GM23338 (cell line): ENCODE results near the gene BRD9. TPM values are rescaled to one million over a fixed set of nuclear protein-coding genes. Genes with fewer than 3 reads are reported as not detected.

Experiments used
- ATAC-seq: fragments of 200-7000 bp; cut with Tn5 transposase; 3 replicates; pipeline ENCODE4 v1.9.1; 2020
- DNase-seq: peaks from one replicate; pipeline ENCODE4 v3.0.0-alpha.2; 2015; ENCODE audit warnings: low spot score
- H2AFZ ChIP-seq: fragments of 200-600 bp; sonication (generic); 2 replicates; pipeline ENCODE4 v1.8.0; 2016; ENCODE audit warnings: antibody characterized with exemption, mild to moderate bottlenecking, moderate library complexity
- H3F3A ChIP-seq: fragments of 200-600 bp; sonication (generic); replicated peaks from 2 replicates; pipeline ENCODE4 v1.8.0; 2017; ENCODE audit warnings: antibody characterized with exemption, mixed run types, low read depth
- H3K27ac ChIP-seq: fragments of 200-600 bp; sonication (generic); 2 replicates; pipeline ENCODE4 v1.6.1; 2016; ENCODE audit warnings: low read depth
- H3K27me3 ChIP-seq: fragments of 200-600 bp; sonication (generic); 2 replicates; pipeline ENCODE4 v1.8.0; 2016; ENCODE audit warnings: mild to moderate bottlenecking, mixed run types, moderate library complexity; ENCODE audit not compliant: insufficient read depth
- H3K36me3 ChIP-seq: fragments of 200-600 bp; sonication (generic); 2 replicates; pipeline ENCODE4 v1.8.0; 2016; ENCODE audit warnings: mild to moderate bottlenecking; ENCODE audit not compliant: insufficient read depth
- H3K4me1 ChIP-seq: fragments of 200-600 bp; sonication (generic); 2 replicates; pipeline ENCODE4 v1.8.0; 2016; ENCODE audit warnings: mild to moderate bottlenecking, moderate library complexity; ENCODE audit not compliant: insufficient read depth
- H3K4me2 ChIP-seq: fragments of 200-600 bp; sonication (generic); 2 replicates; pipeline ENCODE4 v1.7.1; 2017; ENCODE audit warnings: mixed run types
- H3K4me3 ChIP-seq: fragments of 200-600 bp; sonication (generic); 2 replicates; pipeline ENCODE4 v1.6.1; 2016; ENCODE audit warnings: mixed run types
- H3K79me2 ChIP-seq: fragments of 200-600 bp; sonication (generic); replicated peaks from 2 replicates; pipeline ENCODE4 v1.8.0; 2017; ENCODE audit warnings: mild to moderate bottlenecking; ENCODE audit not compliant: insufficient read depth
- H3K9me2 ChIP-seq: fragments of 200-600 bp; sonication (generic); 2 replicates; pipeline ENCODE4 v1.8.0; 2017; ENCODE audit not compliant: insufficient read depth
- H4K20me1 ChIP-seq: fragments of 200-600 bp; sonication (generic); replicated peaks from 2 replicates; pipeline ENCODE4 v1.8.0; 2017; ENCODE audit warnings: mild to moderate bottlenecking; ENCODE audit not compliant: insufficient read depth
- H3K27ac Mint-ChIP-seq: 2 replicates; pipeline ENCODE4 v1.8.0; 2020; ENCODE audit warnings: inconsistent platforms, mild to moderate bottlenecking, moderate library complexity, mixed read lengths
- H3K27me3 Mint-ChIP-seq: 3 replicates; pipeline ENCODE4 v1.8.0; 2022; ENCODE audit warnings: low read depth, mild to moderate bottlenecking, moderate library complexity, mixed read lengths, inconsistent platforms; ENCODE audit not compliant: insufficient read depth, poor library complexity
- H3K36me3 Mint-ChIP-seq: 3 replicates; pipeline ENCODE4 v1.8.0; 2021; ENCODE audit warnings: low read depth, mild to moderate bottlenecking, inconsistent platforms, moderate library complexity, mixed read lengths
- H3K4me1 Mint-ChIP-seq: 3 replicates; pipeline ENCODE4 v1.8.0; 2020; ENCODE audit warnings: mild to moderate bottlenecking, inconsistent platforms, mixed read lengths
- H3K4me3 Mint-ChIP-seq: 3 replicates; pipeline ENCODE4 v1.8.0; 2021; ENCODE audit warnings: moderate library complexity, mild to moderate bottlenecking, inconsistent platforms, mixed read lengths
- H3K9me3 Mint-ChIP-seq: 3 replicates; pipeline ENCODE4 v1.8.0; 2020; ENCODE audit warnings: moderate library complexity, mild to moderate bottlenecking, inconsistent platforms, mixed read lengths
- CREB1 ChIP-seq: fragments of 250-450 bp; sonication (Bioruptor Pico); IDR thresholded peaks from 2 replicates; pipeline ENCODE4 v1.5.0; 2020; ENCODE audit warnings: low read depth, mild to moderate bottlenecking, moderate library complexity
- EZH2phosphoT487 ChIP-seq: fragments of 200-600 bp; sonication (generic); IDR thresholded peaks from one replicate; pipeline ENCODE4 v1.8.1; 2018; ENCODE audit warnings: antibody characterized with exemption; ENCODE audit not compliant: unreplicated experiment
- NANOG ChIP-seq: IDR thresholded peaks from 2 replicates; pipeline ENCODE4 v1.6.1; 2016; ENCODE audit warnings: antibody characterized with exemption, borderline replicate concordance
- STAT1 ChIP-seq: IDR thresholded peaks from one replicate; pipeline ENCODE4 v1.6.1; 2016; ENCODE audit warnings: antibody characterized with exemption; ENCODE audit not compliant: unreplicated experiment
- ZNF114 ChIP-seq: fragments of 250-450 bp; sonication (Bioruptor Pico); IDR thresholded peaks from 2 replicates; pipeline ENCODE4 v1.5.0; 2020; ENCODE audit warnings: mild to moderate bottlenecking, moderate library complexity
- ZNF331 ChIP-seq: fragments of 250-450 bp; sonication (Bioruptor Pico); IDR thresholded peaks from 2 replicates; pipeline ENCODE4 v1.5.0; 2020; ENCODE audit warnings: low read depth, mild to moderate bottlenecking, moderate library complexity
- ZNF462 ChIP-seq: fragments of 250-450 bp; sonication (Bioruptor Pico); IDR thresholded peaks from 2 replicates; pipeline ENCODE4 v1.5.0; 2020; ENCODE audit warnings: mild to moderate bottlenecking, moderate library complexity
- polyA plus RNA-seq: library from polyadenylated mRNA; unstranded; fragments of >200 nt; fragmentation: Nextera tagmentation; extraction: Ambion mirVana; gene quantifications from 2 replicates; pipeline ENCODE4 v1.2.1, GENCODE V29; 2016
- total RNA-seq: library from RNA; depleted of rRNA; stranded (reverse); fragments of >200 nt; shearing (Covaris generic); gene quantifications from 2 replicates; pipeline ENCODE4 v1.2.3, GENCODE V29; 2014

Gene BRD9
- total and polyA plus RNA-seq, 2 experiments from 2014 or later, result 32.9 to 54.7 TPM

- TF ChIP-seq ZNF462 (CRISPR knock-in tag) (no peak), ZNF114 (CRISPR knock-in tag) (no peak), EZH2phosphoT487 (no peak), NANOG (no peak), ZNF331 (no peak), STAT1 (no peak)
Measured at GRCh38 chr5:926417-927171, 34.0 kb upstream of the BRD9 start (continued).

- Histone ChIP-seq H3K79me2 (no peaks in the 10 kb centered on the region), H3K27ac (no peak overlapping the region), H3K4me2 (no peak overlapping the region), H3F3A (no peaks in the 10 kb centered on the region), H2AFZ (no peak overlapping the region), H3K4me3 (no peak overlapping the region), H3K9me2 (no peaks in the 10 kb centered on the region), H3K27me3 (peaks cover 23% of the 10 kb centered on the region), H4K20me1 (0 out of 2 replicates have a peak, but pooled peaks cover 18% of the 10 kb centered on the region), H3K36me3 (peaks cover 8% of the 10 kb centered on the region; the same call in 1 of the 2 replicates), H3K4me1 (no peaks in the 10 kb centered on the region)
- Mint-ChIP-seq H3K36me3 (peaks cover 8% of the 10 kb centered on the region), H3K27ac (no peak overlapping the region), H3K4me1 (peaks cover 2% of the 10 kb centered on the region; the same call in 2 of the 3 replicates), H3K4me3 (no peak overlapping the region), H3K9me3 (no peaks in the 10 kb centered on the region), H3K27me3 (peaks cover 21% of the 10 kb centered on the region)
- ATAC-seq (peak; percentile 90), DNase-seq (peak; percentile 93)
- TF ChIP-seq CREB1 (CRISPR knock-in tag) (0 out of 2 replicates have a peak, but pooled peaks have one; percentile 20), ZNF462 (CRISPR knock-in tag) (no peak)
Measured at GRCh38 chr5:923281-923873, 30.8 kb upstream of the BRD9 start.
